WERI-Rb-1 (cell line): Measurements from ENCODE around the gene MPP1.
"Not testable (repeated sequence)": the region's sequence is repeated elsewhere in the genome, so short reads cannot be mapped to it uniquely, and the experiment has no call there.

Experiments used
- DNase-seq: peaks from one replicate; pipeline ENCODE4 v3.0.0-alpha.2; 2020
- H3K27ac ChIP-seq: fragments of 250-450 bp; sonication (Bioruptor Pico); 2 replicates; pipeline ENCODE4 v1.5.1; 2020; ENCODE audit warnings: mild to moderate bottlenecking, moderate library complexity
- H3K27me3 ChIP-seq: fragments of 250-450 bp; sonication (Bioruptor Pico); 2 replicates; pipeline ENCODE4 v1.5.1; 2021; ENCODE audit warnings: mild to moderate bottlenecking, low read depth, moderate library complexity; ENCODE audit not compliant: insufficient read depth, severe bottlenecking
- H3K36me3 ChIP-seq: fragments of 250-450 bp; sonication (Bioruptor Pico); 2 replicates; pipeline ENCODE4 v1.5.1; 2020; ENCODE audit warnings: mild to moderate bottlenecking, moderate library complexity
- H3K4me3 ChIP-seq: 2 replicates; pipeline ENCODE4 v1.5.1; 2011; ENCODE audit warnings: low read depth, mild to moderate bottlenecking, control low read depth, low read length
- H3K9me3 ChIP-seq: fragments of 250-450 bp; sonication (Bioruptor Pico); 2 replicates; pipeline ENCODE4 v1.5.1; 2021; ENCODE audit warnings: mild to moderate bottlenecking, moderate library complexity; ENCODE audit not compliant: severe bottlenecking
- TF ChIP-seq, protein P1 (sequence below): IDR thresholded peaks from 2 replicates; pipeline ENCODE4 v1.5.1; 2011; ENCODE audit warnings: low read depth, mild to moderate bottlenecking, control low read depth, inconsistent platforms, low read length

Gene MPP1

DNA sequence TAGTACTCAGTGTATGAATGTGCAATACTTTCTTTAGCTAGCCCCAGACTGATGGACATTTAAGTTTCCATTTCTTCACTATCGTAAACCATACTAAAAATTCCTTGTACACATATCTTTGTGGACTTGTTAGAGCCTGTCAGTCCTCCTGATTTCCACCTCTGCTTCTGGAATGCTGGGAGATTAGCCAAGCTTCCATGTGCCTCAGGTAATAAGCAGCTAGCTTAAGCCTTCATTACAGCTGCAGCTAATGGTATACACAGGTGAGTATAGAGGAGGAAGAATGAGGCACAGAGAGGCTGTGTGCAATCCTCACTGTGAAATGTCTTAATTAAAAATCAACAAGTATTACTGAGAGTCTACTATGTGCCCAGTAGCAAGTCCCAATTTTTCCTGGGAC is 19.4 kb upstream of the MPP1 start:
- no peak for DNase-seq
- Histone ChIP-seq H3K4me3 (no peak overlapping the region), H3K27me3 (peaks cover 5% of the 10 kb centered on the region), H3K36me3 (no peaks in the 10 kb centered on the region), H3K27ac (no peak overlapping the region), H3K9me3 (no peaks in the 10 kb centered on the region)
- TF ChIP-seq, protein P1, sequence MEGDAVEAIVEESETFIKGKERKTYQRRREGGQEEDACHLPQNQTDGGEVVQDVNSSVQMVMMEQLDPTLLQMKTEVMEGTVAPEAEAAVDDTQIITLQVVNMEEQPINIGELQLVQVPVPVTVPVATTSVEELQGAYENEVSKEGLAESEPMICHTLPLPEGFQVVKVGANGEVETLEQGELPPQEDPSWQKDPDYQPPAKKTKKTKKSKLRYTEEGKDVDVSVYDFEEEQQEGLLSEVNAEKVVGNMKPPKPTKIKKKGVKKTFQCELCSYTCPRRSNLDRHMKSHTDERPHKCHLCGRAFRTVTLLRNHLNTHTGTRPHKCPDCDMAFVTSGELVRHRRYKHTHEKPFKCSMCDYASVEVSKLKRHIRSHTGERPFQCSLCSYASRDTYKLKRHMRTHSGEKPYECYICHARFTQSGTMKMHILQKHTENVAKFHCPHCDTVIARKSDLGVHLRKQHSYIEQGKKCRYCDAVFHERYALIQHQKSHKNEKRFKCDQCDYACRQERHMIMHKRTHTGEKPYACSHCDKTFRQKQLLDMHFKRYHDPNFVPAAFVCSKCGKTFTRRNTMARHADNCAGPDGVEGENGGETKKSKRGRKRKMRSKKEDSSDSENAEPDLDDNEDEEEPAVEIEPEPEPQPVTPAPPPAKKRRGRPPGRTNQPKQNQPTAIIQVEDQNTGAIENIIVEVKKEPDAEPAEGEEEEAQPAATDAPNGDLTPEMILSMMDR = no peak

DNA sequence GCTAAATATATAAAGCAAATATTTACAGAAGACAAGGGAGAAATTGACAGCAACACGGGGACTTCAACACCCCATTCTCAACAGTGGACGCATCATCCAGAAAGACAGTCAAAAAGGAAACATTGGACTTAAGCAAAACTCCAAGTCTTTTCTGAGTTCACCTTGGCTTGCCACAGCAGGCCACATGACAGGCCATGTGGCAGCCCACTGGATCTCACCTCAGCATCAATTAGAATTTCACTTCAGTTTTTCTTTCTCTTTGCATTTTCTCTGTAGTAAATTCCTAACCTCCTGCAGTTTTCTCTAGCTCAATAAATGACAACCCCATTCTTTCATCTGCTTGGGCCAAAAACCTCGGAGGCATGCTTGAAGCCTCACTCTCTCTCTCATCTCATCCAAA is 16.7 kb upstream of the MPP1 start:
- H3K36me3 ChIP-seq = no peaks in the 10 kb centered on the region
- H3K27me3 ChIP-seq = peaks cover 5% of the 10 kb centered on the region
- no peak overlapping the region for H3K4me3 ChIP-seq
- peaks cover 4% of the 10 kb centered on the region for H3K9me3 ChIP-seq
- TF ChIP-seq, protein P1 = no peak
- no peak overlapping the region for H3K27ac ChIP-seq
- DNase-seq = no peak

DNA sequence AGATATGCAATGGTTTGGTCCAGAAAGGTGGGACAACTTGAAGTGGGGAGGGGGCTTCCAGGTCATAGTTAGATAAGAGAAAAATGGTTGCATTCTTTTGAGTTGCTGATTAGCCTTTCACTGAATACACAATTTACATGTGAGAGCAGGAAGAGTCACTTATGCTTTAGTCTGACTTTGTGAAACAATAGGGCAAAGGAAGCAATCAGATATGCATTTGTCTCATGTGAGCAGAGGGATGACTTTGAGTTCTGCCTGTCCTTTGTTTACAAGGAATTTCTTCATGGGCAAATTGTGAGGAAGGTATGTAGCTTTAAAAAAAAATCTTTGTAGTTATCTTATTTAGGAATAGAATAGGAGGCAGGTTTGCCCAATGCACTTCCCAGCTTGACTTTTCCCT is 16.2 kb upstream of the MPP1 start:
- Histone ChIP-seq H3K4me3 (no peak overlapping the region), H3K36me3 (no peaks in the 10 kb centered on the region), H3K27me3 (peaks cover 5% of the 10 kb centered on the region), H3K9me3 (peaks cover 4% of the 10 kb centered on the region), H3K27ac (no peak overlapping the region)
- TF ChIP-seq, protein P1 = no peak
- no peak for DNase-seq

DNA sequence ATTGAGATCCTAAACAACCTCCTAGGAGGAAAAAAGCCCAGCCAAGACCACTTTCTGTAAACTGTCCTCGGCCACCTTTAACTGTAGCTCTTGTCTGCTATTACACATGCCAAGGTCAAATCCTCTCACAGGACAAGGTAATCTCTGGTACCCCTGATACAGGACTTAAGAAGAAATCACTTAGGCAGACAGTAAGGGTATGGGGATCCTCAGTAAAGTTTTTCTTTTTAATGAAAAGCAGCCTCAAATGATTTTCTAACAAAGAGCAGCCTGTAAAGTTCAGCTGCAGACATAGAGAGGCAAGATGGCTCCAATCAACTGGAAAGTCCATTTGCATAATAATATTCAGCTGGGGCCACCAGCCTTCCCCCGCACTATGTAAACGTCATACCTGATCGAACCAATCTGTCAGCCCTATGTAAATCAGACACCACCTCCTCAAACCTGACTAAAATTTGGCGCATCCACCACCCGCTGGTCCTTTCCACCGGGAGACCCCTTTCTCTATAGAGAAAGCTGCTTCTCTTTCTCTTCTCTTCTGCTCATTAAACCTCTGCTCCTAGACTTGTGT is 14.6 kb upstream of the MPP1 start:
- no peak for DNase-seq
- no peaks in the 10 kb centered on the region for H3K36me3 ChIP-seq
- H3K9me3 ChIP-seq = peaks cover 4% of the 10 kb centered on the region
- peaks cover 5% of the 10 kb centered on the region for H3K27me3 ChIP-seq
- no peak overlapping the region for H3K27ac ChIP-seq
- H3K4me3 ChIP-seq = no peak overlapping the region
- TF ChIP-seq, protein P1 = no peak

DNA sequence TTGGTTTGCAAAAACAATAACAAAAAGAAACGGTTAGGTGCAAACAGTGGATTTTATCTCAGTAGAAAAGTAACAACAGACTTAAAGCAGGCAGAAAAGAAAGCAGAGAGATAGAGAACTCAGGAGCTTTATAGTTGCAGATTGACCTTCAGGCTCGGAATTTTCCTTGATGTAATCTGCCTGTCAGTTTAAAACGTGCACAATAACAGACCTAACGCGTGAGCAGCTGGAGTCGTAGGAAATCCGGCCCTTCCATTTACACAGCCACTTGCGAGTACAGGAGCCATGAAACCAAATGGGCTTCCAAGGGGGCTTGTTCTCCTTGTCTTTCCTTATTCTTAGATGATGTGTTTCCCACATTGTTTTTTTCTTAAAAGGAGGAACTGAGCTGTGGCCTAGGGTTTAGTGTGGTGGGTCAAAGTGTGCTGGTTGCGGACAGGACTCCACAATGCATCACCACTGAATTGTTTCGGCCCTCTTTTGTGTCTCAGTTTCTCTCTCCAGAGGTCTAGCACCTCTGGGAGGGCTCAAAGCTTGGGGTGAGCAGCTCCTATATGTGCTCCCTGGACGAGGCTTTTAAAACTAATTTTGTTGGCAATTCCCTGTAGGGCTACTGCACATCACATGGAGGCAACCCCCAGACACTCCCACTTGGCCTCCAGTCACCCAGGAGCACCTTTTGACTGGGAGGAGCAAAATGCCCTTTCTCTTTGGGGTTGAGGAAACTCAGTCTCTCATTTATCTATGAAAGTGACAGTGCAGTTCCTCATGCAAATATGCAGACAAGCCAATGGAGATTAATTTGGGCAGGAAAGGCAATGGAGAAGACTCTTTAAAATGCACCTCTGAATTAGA is 13.9 kb upstream of the MPP1 start:
- H3K27me3 ChIP-seq = peaks cover 7% of the 10 kb centered on the region

DNA sequence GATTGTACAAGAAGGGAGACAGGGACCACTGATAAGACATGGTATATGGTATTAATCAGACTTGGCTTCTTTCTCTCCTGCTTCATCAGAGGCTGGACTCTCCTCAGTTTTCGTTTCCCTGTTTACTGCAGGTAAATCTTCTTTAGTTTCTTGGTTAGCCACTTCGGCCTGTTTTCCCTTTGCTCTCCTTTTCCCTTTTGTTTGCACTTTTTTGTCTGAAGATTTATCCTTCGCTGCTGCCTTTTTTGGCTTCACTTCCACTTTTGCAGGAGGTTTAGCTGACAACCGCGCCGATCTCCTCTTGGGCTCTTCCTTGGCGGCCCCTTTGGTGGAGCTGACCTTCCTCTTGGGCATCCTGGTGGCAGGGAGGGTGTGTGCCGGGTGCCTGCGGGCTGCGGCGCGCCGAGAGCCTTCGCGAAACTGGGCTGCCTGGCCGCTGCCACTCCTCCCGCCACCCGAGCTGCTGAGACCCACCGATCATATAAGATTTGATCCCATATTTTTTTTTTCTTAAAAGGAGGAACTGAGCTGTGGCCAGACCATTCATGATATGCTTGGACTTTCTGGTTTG is 11.8 kb upstream of the MPP1 start:
- not testable (repeated sequence) for H3K4me3 ChIP-seq, H3K27ac ChIP-seq, H3K27me3 ChIP-seq, H3K36me3 ChIP-seq, H3K9me3 ChIP-seq, DNase-seq

More for the DNA sequence above, 13.9 kb upstream of the MPP1 start:
- TF ChIP-seq, protein P1 = no peak
- Histone ChIP-seq H3K36me3 (no peaks in the 10 kb centered on the region), H3K27ac (no peak overlapping the region), H3K9me3 (peaks cover 4% of the 10 kb centered on the region), H3K4me3 (no peak overlapping the region)
- peak; percentile 30 for DNase-seq

DNA sequence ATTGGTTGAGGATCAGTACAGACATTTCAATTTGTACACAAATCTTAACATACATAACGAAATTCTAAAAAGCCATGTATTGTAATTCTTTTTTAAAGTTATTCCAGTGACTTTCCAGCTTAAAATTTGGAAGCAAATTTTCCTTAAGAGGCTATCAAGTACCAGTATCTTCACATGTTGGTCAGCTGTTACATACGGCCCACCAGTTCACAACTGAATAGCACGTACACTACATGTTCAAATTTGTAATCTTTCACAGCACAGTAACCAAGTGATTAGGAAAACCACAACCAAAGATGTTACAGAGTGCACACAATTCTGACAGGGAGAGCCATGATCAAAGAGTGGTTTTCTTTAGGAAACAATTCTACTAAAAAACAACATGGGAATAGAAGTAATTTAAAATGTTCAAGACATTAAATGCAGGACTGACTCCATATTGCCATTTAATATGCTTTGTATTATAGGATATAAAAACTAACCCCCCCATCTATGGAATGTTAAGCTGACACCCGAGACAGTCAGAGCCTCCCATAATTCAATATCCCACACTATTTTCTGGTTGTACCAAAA is 11.1 kb upstream of the MPP1 start:
- H3K27me3 ChIP-seq, H3K4me3 ChIP-seq, H3K27ac ChIP-seq, DNase-seq, H3K36me3 ChIP-seq, H3K9me3 ChIP-seq: not testable (repeated sequence)
